ENCODE results near the gene INF2.

INF2 gene

GRCh38 chr14:104712881-104713734, 23.7 kb downstream of the INF2 start:
- Histone ChIP-seq H3K27me3 (ENCODE audit: insufficient read depth, poor library complexity, severe bottlenecking) (no peaks in the 10 kb centered on the region), H3K4me3 (replicated peaks; ENCODE audit: insufficient read depth, low read length) (peak overlapping the region; percentile 8; the same call in 1 of the 2 replicates), H3K27ac (replicated peaks) (no peak overlapping the region)
- TF ChIP-seq REST (IDR thresholded peaks at IDR 0.05; ENCODE audit: insufficient replicate concordance, low read depth): no peak
- TF ChIP-seq SPI1 (IDR thresholded peaks at IDR 0.05; ENCODE audit: borderline replicate concordance, low read depth): no peak
- TF ChIP-seq GABPA (IDR thresholded peaks at IDR 0.05; ENCODE audit: low read depth): no peak
- 0 out of 2 replicates have a peak, but pooled peaks have one; percentile 28 for TF ChIP-seq POLR2AphosphoS5 (IDR thresholded peaks at IDR 0.05; ENCODE audit: low read depth)
- peak in 1 of 2 experiments; percentile 63 for DNase-seq (ENCODE audit: low read depth in 1 of 2, low spot score in 1 of 2)

- Histone ChIP-seq H3K27me3 (ENCODE audit: insufficient read depth, poor library complexity, severe bottlenecking) (no peaks in the 10 kb centered on the region), H3K27ac (replicated peaks) (no peak overlapping the region), H3K4me3 (replicated peaks; ENCODE audit: insufficient read depth, low read length) (no peak overlapping the region)
- no peak for TF ChIP-seq CTCF (IDR thresholded peaks at IDR 0.05; ENCODE audit: insufficient read depth, low read length)
- no peak for TF ChIP-seq POLR2AphosphoS5 (IDR thresholded peaks at IDR 0.05; ENCODE audit: low read depth)
- TF ChIP-seq REST (IDR thresholded peaks at IDR 0.05; ENCODE audit: insufficient replicate concordance, low read depth): no peak
- no peak for DNase-seq (ENCODE audit: low read depth in 1 of 2, low spot score in 1 of 2)
Measured at GRCh38 chr14:104714066-104714465, 24.6 kb downstream of the INF2 start.

GRCh38 chr14:104714681-104715080, 25.3 kb downstream of the INF2 start:
- no peak overlapping the region for H3K27ac ChIP-seq (replicated peaks)
- TF ChIP-seq CTCF (IDR thresholded peaks at IDR 0.05; ENCODE audit: insufficient read depth, low read length) (no peak), GABPA (IDR thresholded peaks at IDR 0.05; ENCODE audit: low read depth) (no peak), SPI1 (IDR thresholded peaks at IDR 0.05; ENCODE audit: borderline replicate concordance, low read depth) (no peak), REST (IDR thresholded peaks at IDR 0.05; ENCODE audit: insufficient replicate concordance, low read depth) (no peak), POLR2AphosphoS5 (IDR thresholded peaks at IDR 0.05; ENCODE audit: low read depth) (no peak)
- no peak overlapping the region for H3K4me3 ChIP-seq (replicated peaks; ENCODE audit: insufficient read depth, low read length)
- DNase-seq (ENCODE audit: low read depth in 1 of 2, low spot score in 1 of 2): no peak
- H3K27me3 ChIP-seq (ENCODE audit: insufficient read depth, poor library complexity, severe bottlenecking): no peaks in the 10 kb centered on the region
